K562 (cell line): ENCODE measurements around the gene IL6ST. TPM values are rescaled to one million over a fixed set of nuclear protein-coding genes. Genes with fewer than 3 reads are reported as not detected.
A peak's percentile ranks its signal among the peaks of the same experiment; 100 is the strongest.

ENCODE experiments used
- CBX3 ChIP-seq, 2 experiments: IDR thresholded peaks; 1 replicate in 1 of 2; 2 replicates in 1 of 2; pipeline ENCODE4 v1.6.1; 2012; ENCODE audit warnings: inconsistent platforms in 2 of 2, low read length in 2 of 2, borderline replicate concordance in 1 of 2, control low read depth in 1 of 2
- CTBP1 ChIP-seq: fragments of 450-650 bp; IDR thresholded peaks from 2 replicates; pipeline ENCODE4 v1.6.1; 2016; ENCODE audit warnings: borderline replicate concordance
- E2F4 ChIP-seq: sonication (generic); formaldehyde crosslinking; IDR thresholded peaks from 2 replicates; pipeline ENCODE4 v1.8.0; 2022; ENCODE audit warnings: mild to moderate bottlenecking, low read depth, missing genetic modification reagents
- ETS1 ChIP-seq: conservative IDR thresholded peaks from 2 replicates; pipeline ENCODE4 v1.6.1; 2011; ENCODE audit warnings: low read depth, mild to moderate bottlenecking, low read length; ENCODE audit not compliant: control insufficient read depth
- ETV6 ChIP-seq, 3 experiments: fragments of 150-350 bp in 1 of 3; sonication (generic) in 1 of 3; formaldehyde crosslinking in 1 of 3; IDR thresholded peaks; 2 replicates each; pipeline versions ENCODE4 v1.6.1 to v1.8.0; 2014 to 2022; ENCODE audit warnings: borderline replicate concordance in 2 of 3, low read depth in 2 of 3, antibody characterized with exemption in 1 of 3, low read length in 1 of 3, mild to moderate bottlenecking in 1 of 3, missing genetic modification reagents in 1 of 3
- HDAC2 ChIP-seq: fragments of 450-650 bp; IDR thresholded peaks from 2 replicates; pipeline ENCODE4 v1.6.1; 2016; ENCODE audit warnings: mild to moderate bottlenecking
- IFI16 ChIP-seq: fragments of 250-450 bp; sonication (Bioruptor Pico); IDR thresholded peaks from 2 replicates; pipeline ENCODE4 v2.1.2; 2022; ENCODE audit warnings: mild to moderate bottlenecking, inconsistent platforms
- IRF1 ChIP-seq: sonication (generic); formaldehyde crosslinking; IDR thresholded peaks from 2 replicates; pipeline ENCODE4 v1.8.0; 2022; ENCODE audit warnings: missing genetic modification reagents, mild to moderate bottlenecking, borderline replicate concordance
- JUND ChIP-seq, 2 experiments: IDR thresholded peaks; 2 replicates in 1 of 2; 3 replicates in 1 of 2; pipeline ENCODE4 v1.6.1; 2011; ENCODE audit warnings: borderline replicate concordance in 2 of 2, low read depth in 2 of 2, low read length in 2 of 2, improper control_type of control experiment in 1 of 2, missing biosample characterization in 1 of 2, missing genetic modification characterization in 1 of 2, missing genetic modification reagents in 1 of 2
- LCOR ChIP-seq: sonication (generic); formaldehyde crosslinking; IDR thresholded peaks from 2 replicates; pipeline ENCODE4 v1.8.0; 2022; ENCODE audit warnings: mild to moderate bottlenecking, missing genetic modification reagents
- MTA1 ChIP-seq: fragments of 450-650 bp; IDR thresholded peaks from 2 replicates; pipeline ENCODE4 v1.6.1; 2017; ENCODE audit warnings: borderline replicate concordance
- MYBL2 ChIP-seq, 2 experiments: fragments of 450-650 bp in 1 of 2; sonication (generic) in 1 of 2; formaldehyde crosslinking in 1 of 2; IDR thresholded peaks; 2 replicates each; pipeline versions ENCODE4 v1.6.1 to v1.8.1; 2017 to 2022; ENCODE audit warnings: borderline replicate concordance in 1 of 2, inconsistent platforms in 1 of 2, low read depth in 1 of 2, mild to moderate bottlenecking in 1 of 2, missing genetic modification reagents in 1 of 2, moderate library complexity in 1 of 2
- MYC ChIP-seq, 2 experiments: fragments of 250-450 bp in 1 of 2; sonication (Bioruptor Pico) in 1 of 2; IDR thresholded peaks; 2 replicates each; pipeline versions ENCODE4 v1.5.1 to v1.6.1; 2012 to 2021; ENCODE audit warnings: low read depth in 2 of 2, borderline replicate concordance in 1 of 2, improper control_type of control experiment in 1 of 2, low read length in 1 of 2, mild to moderate bottlenecking in 1 of 2, moderate library complexity in 1 of 2
- NR4A1 ChIP-seq, 2 experiments: fragments of 250-450 bp in 1 of 2; fragments of 450-650 bp in 1 of 2; sonication (Bioruptor Pico) in 1 of 2; IDR thresholded peaks; 2 replicates each; pipeline versions ENCODE4 v1.4.0 to v1.6.1; 2016 to 2020; ENCODE audit warnings: mild to moderate bottlenecking in 2 of 2, missing compliant biosample characterization in 1 of 2, missing genetic modification characterization in 1 of 2, moderate library complexity in 1 of 2
- SAFB2 ChIP-seq: fragments of 200-400 bp; formaldehyde crosslinking; IDR thresholded peaks from 2 replicates; pipeline ENCODE4 v1.6.1; 2018; ENCODE audit warnings: borderline replicate concordance, low read length, low read depth, moderate library complexity; ENCODE audit not compliant: severe bottlenecking
- SMARCA4 ChIP-seq: fragments of 450-650 bp; IDR thresholded peaks from 2 replicates; pipeline ENCODE4 v1.6.1; 2016
- SPI1 ChIP-seq: IDR thresholded peaks from 2 replicates; pipeline ENCODE4 v1.6.1; 2011; ENCODE audit warnings: low read depth, low read length, control low read depth, borderline replicate concordance
- VEZF1 ChIP-seq: fragments of 200-800 bp; sonication (Bioruptor generic); IDR thresholded peaks from 2 replicates; pipeline ENCODE4 v1.6.1; 2017; ENCODE audit warnings: missing genetic modification characterization, missing compliant biosample characterization
- ZKSCAN3 ChIP-seq: fragments of 250-450 bp; sonication (Bioruptor Pico); IDR thresholded peaks from 2 replicates; pipeline ENCODE4 v1.4.0; 2020
- ZNF140 ChIP-seq: fragments of 250-450 bp; sonication (Bioruptor Pico); IDR thresholded peaks from 2 replicates; pipeline ENCODE4 v1.8.0; 2021; ENCODE audit warnings: moderate library complexity, mild to moderate bottlenecking, inconsistent platforms
- ZNF436 ChIP-seq: fragments of 250-450, 450-650 bp; sonication (Bioruptor Pico); formaldehyde crosslinking; IDR thresholded peaks from 2 replicates; pipeline ENCODE4 v1.7.0; 2020; ENCODE audit warnings: mild to moderate bottlenecking
- ZNF785 ChIP-seq: fragments of 250-450 bp; sonication (Bioruptor Pico); IDR thresholded peaks from 2 replicates; pipeline ENCODE4 v1.4.0; 2020; ENCODE audit warnings: mild to moderate bottlenecking
- polyA plus RNA-seq, 8 experiments: library from polyadenylated mRNA; depleted of rRNA in 4 of 8; stranded (reverse) in 5 of 8; unstranded in 3 of 8; fragments of >200 nt; fragmentation: Nextera tagmentation in 2 of 8; fragmentation: Illumina TruSeq in 1 of 8; extraction: Ambion mirVana in 2 of 8; extraction: Trizol in 1 of 8; gene quantifications; 2 replicates each; pipeline versions ENCODE4 v1.2.1 to v1.2.3, GENCODE V29; 2011 to 2014; ENCODE audit warnings: inconsistent platforms in 1 of 8, missing spikeins in 1 of 8
- total RNA-seq, 7 experiments: library from RNA; depleted of rRNA in 6 of 7; stranded (reverse); fragments of >200 nt in 6 of 7; fragmentation: Illumina TruSeq in 2 of 7; extraction: Trizol in 2 of 7; gene quantifications; 2 replicates each; pipeline versions ENCODE4 v1.2.1 to v1.2.3, GENCODE V29; 2011 to 2021; ENCODE audit warnings: low replicate concordance in 1 of 7

Gene IL6ST
- total and polyA plus RNA-seq, 9 of the 15 experiments (the other 6 are each of a cell fraction or from before 2014, with no cell fraction given), result 2.0 to 27.0 (median 7.9) TPM

- TF ChIP-seq ETV6 (IDR thresholded peaks at IDR 0.05; ENCODE audit: borderline replicate concordance in 1 of 2, low read depth in 2 of 2, low read length in 1 of 2) (peak in 1 of 2 experiments; percentile 66; a peak in 2 of 4 replicates), ETV6 (CRISPR knock-in tag; IDR thresholded peaks at IDR 0.05; ENCODE audit: borderline replicate concordance) (no peak), ZNF785 (CRISPR knock-in tag) (no peak), NR4A1 (CRISPR knock-in tag; IDR thresholded peaks at IDR 0.05) (no peak), NR4A1 (tag; IDR thresholded peaks at IDR 0.05) (no peak), CTBP1 (peak; percentile 73), ZKSCAN3 (no peak), HDAC2 (0 out of 2 replicates have a peak, but pooled peaks have one; percentile 22), IRF1 (CRISPR knock-in tag) (no peak), SMARCA4 (peak; percentile 76), ZNF436 (no peak), VEZF1 (CRISPR knock-in tag) (no peak), CBX3 (IDR thresholded peaks at IDR 0.05; ENCODE audit: borderline replicate concordance in 1 of 2, low read length in 2 of 2) (no peak), JUND (IDR thresholded peaks at IDR 0.05; ENCODE audit: borderline replicate concordance, low read depth, low read length) (peak; percentile 92), JUND (tag; IDR thresholded peaks at IDR 0.05; ENCODE audit: borderline replicate concordance, low read depth, low read length) (peak; percentile 92; the same call in 2 of the 3 replicates), MYBL2 (IDR thresholded peaks at IDR 0.05; ENCODE audit: low read depth) (no peak), MYBL2 (CRISPR knock-in tag; IDR thresholded peaks at IDR 0.05; ENCODE audit: borderline replicate concordance) (no peak), E2F4 (no peak), MTA1 (no peak), ETS1 (no peak), MYC (IDR thresholded peaks at IDR 0.05; ENCODE audit: low read depth, low read length) (no peak), MYC (CRISPR knock-in tag; IDR thresholded peaks at IDR 0.05; ENCODE audit: borderline replicate concordance, low read depth) (no peak), IFI16 (no peak), LCOR (CRISPR knock-in tag) (peak; percentile 75), ZNF140 (no peak), SPI1 (peak; percentile 65; the same call in 1 of the 2 replicates), SAFB2 (no peak)
Measured at GRCh38 chr5:56039985-56040384, 45.2 kb upstream of the IL6ST start (continued).
